ENCODE measurements around the gene EPB41L3.
"Not testable (repeated sequence)": the region's sequence is repeated elsewhere in the genome, so short reads cannot be mapped to it uniquely, and the experiment has no call there.

EPB41L3 gene

GRCh38 chr18:5532066-5532465 is 11.7 kb downstream of the EPB41L3 start:
- DNase-seq (ENCODE audit: extremely low read depth in 1 of 2, low read depth in 1 of 2) = no peak

- DNase-seq (ENCODE audit: extremely low read depth in 1 of 2, low read depth in 1 of 2) = no peak
Observed at GRCh38 chr18:5530629-5531178, 13.1 kb downstream of the EPB41L3 start.

GRCh38 chr18:5529471-5529870 is 14.3 kb downstream of the EPB41L3 start:
- no peak for DNase-seq (ENCODE audit: extremely low read depth in 1 of 2, low read depth in 1 of 2)

- no peak for DNase-seq (ENCODE audit: extremely low read depth in 1 of 2, low read depth in 1 of 2)
Observed at GRCh38 chr18:5527603-5528002, 16.2 kb downstream of the EPB41L3 start.

GRCh38 chr18:5524660-5525059 is 19.1 kb downstream of the EPB41L3 start:
- DNase-seq (ENCODE audit: extremely low read depth in 1 of 2, low read depth in 1 of 2) = no peak

- DNase-seq (ENCODE audit: extremely low read depth in 1 of 2, low read depth in 1 of 2) = no peak
Observed at GRCh38 chr18:5521000-5521399, 22.8 kb downstream of the EPB41L3 start.

- DNase-seq (ENCODE audit: extremely low read depth in 1 of 2, low read depth in 1 of 2) = no peak
Observed at GRCh38 chr18:5520464-5520863, 23.3 kb downstream of the EPB41L3 start.

- no peak for DNase-seq (ENCODE audit: extremely low read depth in 1 of 2, low read depth in 1 of 2)
Observed at GRCh38 chr18:5519448-5520298, 24.1 kb downstream of the EPB41L3 start.

GRCh38 chr18:5518899-5519371 is 24.9 kb downstream of the EPB41L3 start:
- no peak for DNase-seq (ENCODE audit: extremely low read depth in 1 of 2, low read depth in 1 of 2)

- no peak for DNase-seq (ENCODE audit: extremely low read depth in 1 of 2, low read depth in 1 of 2)
Observed at GRCh38 chr18:5518179-5518770, 25.5 kb downstream of the EPB41L3 start.

GRCh38 chr18:5516841-5517240 is 27.0 kb downstream of the EPB41L3 start:
- no peak for DNase-seq (ENCODE audit: extremely low read depth in 1 of 2, low read depth in 1 of 2)

GRCh38 chr18:5515011-5515784 is 28.6 kb downstream of the EPB41L3 start:
- no peak for DNase-seq (ENCODE audit: extremely low read depth in 1 of 2, low read depth in 1 of 2)

- DNase-seq (ENCODE audit: extremely low read depth in 1 of 2, low read depth in 1 of 2) = no peak
Observed at GRCh38 chr18:5513947-5514346, 29.9 kb downstream of the EPB41L3 start.

- no peak for DNase-seq (ENCODE audit: extremely low read depth in 1 of 2, low read depth in 1 of 2)
Observed at GRCh38 chr18:5512176-5512575, 31.6 kb downstream of the EPB41L3 start.

- not testable (repeated sequence) for DNase-seq (ENCODE audit: extremely low read depth in 1 of 2, low read depth in 1 of 2)
Observed at GRCh38 chr18:5511541-5511940, 32.3 kb downstream of the EPB41L3 start.

GRCh38 chr18:5510135-5510846 is 33.5 kb downstream of the EPB41L3 start:
- DNase-seq (ENCODE audit: extremely low read depth in 1 of 2, low read depth in 1 of 2) = no peak

- DNase-seq (ENCODE audit: extremely low read depth in 1 of 2, low read depth in 1 of 2) = no peak
Observed at GRCh38 chr18:5508821-5509220, 35.0 kb downstream of the EPB41L3 start.

GRCh38 chr18:5507756-5508155 is 36.0 kb downstream of the EPB41L3 start:
- no peak for DNase-seq (ENCODE audit: extremely low read depth in 1 of 2, low read depth in 1 of 2)

GRCh38 chr18:5506174-5506573 is 37.6 kb downstream of the EPB41L3 start:
- no peak for DNase-seq (ENCODE audit: extremely low read depth in 1 of 2, low read depth in 1 of 2)

GRCh38 chr18:5503740-5504139 is 40.1 kb downstream of the EPB41L3 start:
- DNase-seq (ENCODE audit: extremely low read depth in 1 of 2, low read depth in 1 of 2) = no peak

Measured in stimulated activated CD8-positive, alpha-beta memory T cell treated with anti-CD3 and anti-CD28 coated beads, Interleukin-7, amount 100 ng/mL, for 48 hours (primary cell).